ENCODE results near the gene SFXN3. TPM values are rescaled to one million over a fixed set of nuclear protein-coding genes. Genes with fewer than 3 reads are reported as not detected.

The SFXN3 gene
- total and polyA plus RNA-seq, 2 of the 13 experiments (the other 11 are each of a cell fraction or from before 2014, with no cell fraction given), result 16.8 to 71.5 TPM

DNA sequence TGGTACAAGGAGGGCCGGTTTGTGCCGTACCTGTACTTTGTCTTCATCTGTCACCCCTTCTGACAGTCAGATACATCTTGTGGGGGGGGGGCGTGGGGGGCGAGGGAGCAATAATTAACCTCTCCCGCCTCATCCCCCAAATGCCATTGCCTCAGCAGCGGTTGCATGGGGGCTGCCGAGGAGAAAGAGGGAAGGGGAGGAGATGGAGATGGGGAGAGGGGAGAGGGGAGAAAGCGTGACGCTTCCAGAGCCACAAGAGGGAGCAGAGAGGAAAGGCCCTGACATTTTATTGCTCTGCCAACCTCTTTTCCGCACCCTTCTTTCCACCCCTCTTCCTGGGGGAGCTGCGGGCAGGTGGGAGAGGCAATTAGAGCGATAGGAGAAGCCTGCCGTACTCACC, 42.6 kb downstream of the SFXN3 start:
- H2AFZ ChIP-seq (ENCODE audit: low read length), result no peak overlapping the region
- ChIA-PET POLR2A (no interaction called here), CTCF (ENCODE audit: low intra/inter-chr PET ratio, low total read pairs) (no interaction called here)
- BruUV-seq (replicated peaks), result no TSS peak
- H3K4me2 ChIP-seq (ENCODE audit: low read depth, low read length), result no peak overlapping the region
- H4K20me1 ChIP-seq (ENCODE audit: insufficient read depth, low read length), result no peaks in the 10 kb centered on the region
- intact Hi-C loops (cut with micrococcal nuclease; ENCODE audit: unreplicated experiment), result no loop called here
- no peaks in the 10 kb centered on the region for H3K36me3 ChIP-seq (replicated peaks in 1 of 2; ENCODE audit: control insufficient read depth in 1 of 2, insufficient read depth in 2 of 2, low read length in 2 of 2)
- in situ Hi-C loops (cut with HindIII; ENCODE audit: extremely low pct_ligation_motif_present, low pct_unique_long_range_greater_than_20kb), result no loop called here
- H3K4me3 ChIP-seq (replicated peaks in 1 of 3; ENCODE audit: insufficient read depth in 1 of 3, low read depth in 2 of 3, low read length in 3 of 3), result no peak overlapping the region
- no peak overlapping the region for H3K9ac ChIP-seq (ENCODE audit: insufficient read depth, low read depth, low read length)
- FAIRE-seq (no peak), DNase-seq (ENCODE audit: low spot score) (no peak), ATAC-seq (peak; percentile 27; the same call in 1 of the 3 replicates)
- TF ChIP-seq HDAC2 (CRISPR knock-in tag; IDR thresholded peaks at IDR 0.05), result no peak
- TF ChIP-seq, protein P1, sequence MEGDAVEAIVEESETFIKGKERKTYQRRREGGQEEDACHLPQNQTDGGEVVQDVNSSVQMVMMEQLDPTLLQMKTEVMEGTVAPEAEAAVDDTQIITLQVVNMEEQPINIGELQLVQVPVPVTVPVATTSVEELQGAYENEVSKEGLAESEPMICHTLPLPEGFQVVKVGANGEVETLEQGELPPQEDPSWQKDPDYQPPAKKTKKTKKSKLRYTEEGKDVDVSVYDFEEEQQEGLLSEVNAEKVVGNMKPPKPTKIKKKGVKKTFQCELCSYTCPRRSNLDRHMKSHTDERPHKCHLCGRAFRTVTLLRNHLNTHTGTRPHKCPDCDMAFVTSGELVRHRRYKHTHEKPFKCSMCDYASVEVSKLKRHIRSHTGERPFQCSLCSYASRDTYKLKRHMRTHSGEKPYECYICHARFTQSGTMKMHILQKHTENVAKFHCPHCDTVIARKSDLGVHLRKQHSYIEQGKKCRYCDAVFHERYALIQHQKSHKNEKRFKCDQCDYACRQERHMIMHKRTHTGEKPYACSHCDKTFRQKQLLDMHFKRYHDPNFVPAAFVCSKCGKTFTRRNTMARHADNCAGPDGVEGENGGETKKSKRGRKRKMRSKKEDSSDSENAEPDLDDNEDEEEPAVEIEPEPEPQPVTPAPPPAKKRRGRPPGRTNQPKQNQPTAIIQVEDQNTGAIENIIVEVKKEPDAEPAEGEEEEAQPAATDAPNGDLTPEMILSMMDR (CRISPR knock-in tag; IDR thresholded peaks at IDR 0.05), result peak; percentile 25; the same call in 1 of the 2 replicates
- H3K4me1 ChIP-seq (ENCODE audit: insufficient read depth, low read length), result no peaks in the 10 kb centered on the region
- H3K27me3 ChIP-seq (ENCODE audit: control insufficient read depth in 1 of 2, insufficient read depth in 2 of 2, low read length in 2 of 2), result peaks cover 13 to 54% of the 10 kb centered on the region in 2 experiments; a peak in 4 of 5 replicates
- WGBS (ENCODE audit: low lambda C conversion rate), result 8% methylated on average over 13 of the region's 13 CpGs
- no peaks in the 10 kb centered on the region for H3K79me2 ChIP-seq (ENCODE audit: insufficient read depth, low read length)
- no peak overlapping the region for H3K27ac ChIP-seq (ENCODE audit: extremely low read length, insufficient read depth, low read length)
- no peaks in the 10 kb centered on the region for H3K9me3 ChIP-seq (ENCODE audit: low read length)

DNA sequence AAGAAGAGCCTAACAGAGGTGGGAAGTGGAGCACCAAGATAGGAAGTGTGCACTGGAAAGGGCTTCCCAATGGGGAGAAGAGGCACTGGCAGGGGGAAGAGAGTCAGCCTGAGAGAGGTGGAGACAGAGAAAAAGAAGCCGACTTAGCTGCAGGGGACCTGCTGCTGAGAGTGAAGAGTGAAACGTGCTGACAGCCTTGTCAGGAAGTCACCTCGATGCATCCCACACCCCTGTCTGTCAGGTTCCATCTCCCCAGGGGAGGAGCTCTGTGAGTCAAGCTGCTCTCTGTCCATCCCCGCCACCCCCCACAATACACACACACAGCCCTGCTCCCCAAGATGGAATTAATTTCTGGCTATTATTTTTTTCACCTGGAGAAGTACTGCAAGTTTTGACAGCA, 44.7 kb downstream of the SFXN3 start:
- ATAC-seq, result no peak
- Histone ChIP-seq H4K20me1 (ENCODE audit: insufficient read depth, low read length) (no peaks in the 10 kb centered on the region), H3K36me3 (replicated peaks in 1 of 2; ENCODE audit: control insufficient read depth in 1 of 2, insufficient read depth in 2 of 2, low read length in 2 of 2) (no peaks in the 10 kb centered on the region), H2AFZ (ENCODE audit: low read length) (no peak overlapping the region), H3K27me3 (ENCODE audit: control insufficient read depth in 1 of 2, insufficient read depth in 2 of 2, low read length in 2 of 2) (peaks cover 11 to 53% of the 10 kb centered on the region in 2 experiments; a peak in 4 of 5 replicates), H3K9ac (ENCODE audit: insufficient read depth, low read depth, low read length) (no peak overlapping the region), H3K79me2 (ENCODE audit: insufficient read depth, low read length) (no peaks in the 10 kb centered on the region), H3K9me3 (ENCODE audit: low read length) (no peaks in the 10 kb centered on the region), H3K4me2 (ENCODE audit: low read depth, low read length) (no peak overlapping the region), H3K4me3 (replicated peaks in 1 of 3; ENCODE audit: insufficient read depth in 1 of 3, low read depth in 2 of 3, low read length in 3 of 3) (no peak overlapping the region), H3K27ac (ENCODE audit: extremely low read length, insufficient read depth, low read length) (no peak overlapping the region), H3K4me1 (ENCODE audit: insufficient read depth, low read length) (no peaks in the 10 kb centered on the region)
- in situ Hi-C loops (cut with HindIII; ENCODE audit: extremely low pct_ligation_motif_present, low pct_unique_long_range_greater_than_20kb), result no loop called here
- CTCF ChIA-PET (ENCODE audit: low intra/inter-chr PET ratio, low total read pairs), result no interaction called here
- BruUV-seq (replicated peaks), result no TSS peak
- intact Hi-C loops (cut with micrococcal nuclease; ENCODE audit: unreplicated experiment), result no loop called here
- no peak for TF ChIP-seq ZMYM4 (CRISPR knock-in tag; IDR thresholded peaks at IDR 0.05)
- no peak for TF ChIP-seq MYC (CRISPR knock-in tag; IDR thresholded peaks at IDR 0.05; ENCODE audit: borderline replicate concordance)
- TF ChIP-seq ZNF180 (CRISPR knock-in tag; IDR thresholded peaks at IDR 0.05; ENCODE audit: borderline replicate concordance, low read depth), result no peak
- TF ChIP-seq NCOA5 (CRISPR knock-in tag; IDR thresholded peaks at IDR 0.05), result no peak
- TF ChIP-seq KLF13 (CRISPR knock-in tag; IDR thresholded peaks at IDR 0.05), result no peak
- TF ChIP-seq, protein P2, sequence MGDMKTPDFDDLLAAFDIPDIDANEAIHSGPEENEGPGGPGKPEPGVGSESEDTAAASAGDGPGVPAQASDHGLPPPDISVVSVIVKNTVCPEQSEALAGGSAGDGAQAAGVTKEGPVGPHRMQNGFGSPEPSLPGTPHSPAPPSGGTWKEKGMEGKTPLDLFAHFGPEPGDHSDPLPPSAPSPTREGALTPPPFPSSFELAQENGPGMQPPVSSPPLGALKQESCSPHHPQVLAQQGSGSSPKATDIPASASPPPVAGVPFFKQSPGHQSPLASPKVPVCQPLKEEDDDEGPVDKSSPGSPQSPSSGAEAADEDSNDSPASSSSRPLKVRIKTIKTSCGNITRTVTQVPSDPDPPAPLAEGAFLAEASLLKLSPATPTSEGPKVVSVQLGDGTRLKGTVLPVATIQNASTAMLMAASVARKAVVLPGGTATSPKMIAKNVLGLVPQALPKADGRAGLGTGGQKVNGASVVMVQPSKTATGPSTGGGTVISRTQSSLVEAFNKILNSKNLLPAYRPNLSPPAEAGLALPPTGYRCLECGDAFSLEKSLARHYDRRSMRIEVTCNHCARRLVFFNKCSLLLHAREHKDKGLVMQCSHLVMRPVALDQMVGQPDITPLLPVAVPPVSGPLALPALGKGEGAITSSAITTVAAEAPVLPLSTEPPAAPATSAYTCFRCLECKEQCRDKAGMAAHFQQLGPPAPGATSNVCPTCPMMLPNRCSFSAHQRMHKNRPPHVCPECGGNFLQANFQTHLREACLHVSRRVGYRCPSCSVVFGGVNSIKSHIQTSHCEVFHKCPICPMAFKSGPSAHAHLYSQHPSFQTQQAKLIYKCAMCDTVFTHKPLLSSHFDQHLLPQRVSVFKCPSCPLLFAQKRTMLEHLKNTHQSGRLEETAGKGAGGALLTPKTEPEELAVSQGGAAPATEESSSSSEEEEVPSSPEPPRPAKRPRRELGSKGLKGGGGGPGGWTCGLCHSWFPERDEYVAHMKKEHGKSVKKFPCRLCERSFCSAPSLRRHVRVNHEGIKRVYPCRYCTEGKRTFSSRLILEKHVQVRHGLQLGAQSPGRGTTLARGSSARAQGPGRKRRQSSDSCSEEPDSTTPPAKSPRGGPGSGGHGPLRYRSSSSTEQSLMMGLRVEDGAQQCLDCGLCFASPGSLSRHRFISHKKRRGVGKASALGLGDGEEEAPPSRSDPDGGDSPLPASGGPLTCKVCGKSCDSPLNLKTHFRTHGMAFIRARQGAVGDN (CRISPR knock-in tag; IDR thresholded peaks at IDR 0.05), result no peak
- no peak for TF ChIP-seq ZFP36L1 (CRISPR knock-in tag; IDR thresholded peaks at IDR 0.05)
- TF ChIP-seq ZNF839 (CRISPR knock-in tag; IDR thresholded peaks at IDR 0.05; ENCODE audit: borderline replicate concordance), result no peak
- TF ChIP-seq KDM4B (CRISPR knock-in tag; IDR thresholded peaks at IDR 0.05), result no peak
- no peak for TF ChIP-seq GABPB1 (CRISPR knock-in tag; IDR thresholded peaks at IDR 0.05)
- TF ChIP-seq TBP (CRISPR knock-in tag; IDR thresholded peaks at IDR 0.05), result no peak
- POLR2A ChIA-PET, result interaction anchor here (1.0 kb wide), 1 partner anchor 33 kb away, joined by 3 read pairs; no protein-coding TSS in a partner anchor
- no peak for DNase-seq (ENCODE audit: low spot score)
- no peak for FAIRE-seq
- WGBS (ENCODE audit: low lambda C conversion rate), result 15% methylated on average over 4 of the region's 4 CpGs
